CD14-positive monocyte (primary cell): ENCODE measurements around the gene PCDHA13. TPM values are rescaled to one million over a fixed set of nuclear protein-coding genes. Genes with fewer than 3 reads are reported as not detected.
"Not testable (repeated sequence)": the region's sequence is repeated elsewhere in the genome, so short reads cannot be mapped to it uniquely, and the experiment has no call there.

Experiments used
- DNase-seq, 3 donors: peaks; one replicate each; pipeline ENCODE4 v3.0.0-alpha.2; 2011 to 2022
- H2AFZ ChIP-seq: 2 replicates; pipeline ENCODE4 v1.6.0; 2012; ENCODE audit warnings: mild to moderate bottlenecking, low read depth, low read length, inconsistent platforms; ENCODE audit not compliant: insufficient read depth, poor library complexity, severe bottlenecking
- H3K27ac ChIP-seq, 2 donors: 1 replicate in 1 of 2; 2 replicates in 1 of 2; pipeline ENCODE4 v1.5.1; 2012 to 2013; ENCODE audit warnings: low read length in 2 of 2, control low read depth in 1 of 2, inconsistent platforms in 1 of 2, low read depth in 1 of 2, mild to moderate bottlenecking in 1 of 2
- H3K27me3 ChIP-seq, 2 donors: one replicate each; pipeline versions ENCODE4 v1.6.0 to v1.6.1; 2011 to 2013; ENCODE audit warnings: low read length in 2 of 2; ENCODE audit not compliant: control insufficient read depth in 2 of 2, insufficient read depth in 2 of 2
- H3K36me3 ChIP-seq, 2 donors: replicated peaks in 1 of 2; 1 replicate in 1 of 2; 2 replicates in 1 of 2; pipeline versions ENCODE4 v1.5.1 to v1.6.1; 2012 to 2013; ENCODE audit warnings: low read length in 2 of 2, control low read depth in 1 of 2, inconsistent platforms in 1 of 2, mild to moderate bottlenecking in 1 of 2; ENCODE audit not compliant: insufficient read depth in 2 of 2, control insufficient read depth in 1 of 2
- H3K4me1 ChIP-seq, 2 donors: 1 replicate in 1 of 2; 2 replicates in 1 of 2; pipeline versions ENCODE4 v1.5.1 to v1.6.1; 2012 to 2013; ENCODE audit warnings: low read length in 2 of 2, control low read depth in 1 of 2, inconsistent platforms in 1 of 2, mild to moderate bottlenecking in 1 of 2, moderate library complexity in 1 of 2; ENCODE audit not compliant: insufficient read depth in 2 of 2, control insufficient read depth in 1 of 2
- H3K4me2 ChIP-seq: replicated peaks from 2 replicates; pipeline ENCODE3; 2012; ENCODE audit warnings: low read length, moderate library complexity, mild to moderate bottlenecking; ENCODE audit not compliant: poor library complexity, severe bottlenecking; ENCODE audit errors: extremely low read depth
- H3K4me3 ChIP-seq, 3 experiments: fragments of 200-600 bp in 1 of 3; sonication (generic) in 1 of 3; replicated peaks in 1 of 3; 1 replicate in 2 of 3; 2 replicates in 1 of 3; pipeline ENCODE4 v1.5.1; 2011 to 2013; ENCODE audit warnings: low read length in 3 of 3, mild to moderate bottlenecking in 3 of 3, control low read depth in 2 of 3, low read depth in 2 of 3, inconsistent platforms in 1 of 3, moderate library complexity in 1 of 3
- H3K79me2 ChIP-seq: 2 replicates; pipeline ENCODE4 v1.6.0; 2012; ENCODE audit warnings: mild to moderate bottlenecking, control low read depth, inconsistent platforms, low read length, moderate library complexity; ENCODE audit not compliant: insufficient read depth
- H3K9ac ChIP-seq: 2 replicates; pipeline ENCODE4 v1.6.0; 2017; ENCODE audit warnings: low read length, mild to moderate bottlenecking; ENCODE audit not compliant: insufficient read depth, poor library complexity, severe bottlenecking
- H3K9me3 ChIP-seq, 2 donors: replicated peaks in 1 of 2; 1 replicate in 1 of 2; 2 replicates in 1 of 2; pipeline versions ENCODE4 v1.5.1 to v1.6.1; 2012 to 2013; ENCODE audit warnings: low read length in 2 of 2, control low read depth in 1 of 2; ENCODE audit not compliant: control insufficient read depth in 1 of 2, insufficient read depth in 1 of 2
- H4K20me1 ChIP-seq: 2 replicates; pipeline ENCODE4 v1.6.0; 2012; ENCODE audit warnings: mild to moderate bottlenecking, low read length, control low read depth, moderate library complexity; ENCODE audit not compliant: insufficient read depth
- H3K27ac Mint-ChIP-seq, 7 donors: one replicate each; pipeline ENCODE4 v1.8.0; 2020; ENCODE audit warnings: mild to moderate bottlenecking in 7 of 7, mixed read lengths in 7 of 7, moderate library complexity in 6 of 7, inconsistent platforms in 2 of 7
- H3K27me3 Mint-ChIP-seq, 3 donors: one replicate each; pipeline ENCODE4 v1.8.0; 2021 to 2022; ENCODE audit warnings: low read depth in 3 of 3, mild to moderate bottlenecking in 3 of 3, mixed read lengths in 3 of 3, moderate library complexity in 3 of 3, inconsistent platforms in 1 of 3
- H3K36me3 Mint-ChIP-seq, 2 donors: one replicate each; pipeline ENCODE4 v1.8.0; 2020; ENCODE audit warnings: mixed read lengths in 2 of 2, inconsistent platforms in 1 of 2, mild to moderate bottlenecking in 1 of 2
- H3K4me1 Mint-ChIP-seq: one replicate; pipeline ENCODE4 v1.8.0; 2020; ENCODE audit warnings: mild to moderate bottlenecking, mixed read lengths
- H3K4me3 Mint-ChIP-seq, 2 donors: one replicate each; pipeline ENCODE4 v1.8.0; 2020; ENCODE audit warnings: mild to moderate bottlenecking in 2 of 2, mixed read lengths in 2 of 2, moderate library complexity in 1 of 2
- H3K9me3 Mint-ChIP-seq, 7 donors: one replicate each; pipeline ENCODE4 v1.8.0; 2020 to 2022; ENCODE audit warnings: mixed read lengths in 7 of 7, mild to moderate bottlenecking in 6 of 7, moderate library complexity in 6 of 7, inconsistent platforms in 2 of 7
- CTCF ChIP-seq: fragments of 200-600 bp; IDR thresholded peaks from one replicate; pipeline ENCODE4 v1.8.0; 2022; ENCODE audit warnings: antibody characterized with exemption, mild to moderate bottlenecking
- WGBS: methylation state at CpG from one replicate; pipeline ENCODE4 v1.1.5; 2013; ENCODE audit warnings: missing lambda C conversion rate; ENCODE audit not compliant: insufficient coverage; 5-methylcytosine and 5-hydroxymethylcytosine counted together
- intact Hi-C, 2 donors: fragments of 100-400 bp; cut with micrococcal nuclease; formaldehyde crosslinking; loops; one replicate each; pipeline versions ENCODE4 v1.15.0 to v1.15.1; 2023
- polyA plus RNA-seq, 3 donors: library from polyadenylated mRNA; depleted of rRNA in 1 of 3; unstranded in 2 of 3; stranded (reverse) in 1 of 3; fragments of 300-500 nt in 2 of 3; fragments of >200 nt in 1 of 3; fragmentation: Illumina TruSeq in 2 of 3; gene quantifications; 1 replicate in 2 of 3; 2 replicates in 1 of 3; pipeline ENCODE4 v1.2.3, GENCODE V29; 2012 to 2021

The PCDHA13 gene
- polyA plus RNA-seq, 3 donors: not detected

- H3K36me3 Mint-ChIP-seq: no peaks in the 10 kb centered on the region
- Histone ChIP-seq H3K79me2 (no peaks in the 10 kb centered on the region), H3K4me1 (no peaks in the 10 kb centered on the region), H3K27ac (no peak overlapping the region), H3K9me3 (peaks cover 31 to 54% of the 10 kb centered on the region in 2 donors), H3K4me3 (no peak overlapping the region), H4K20me1 (no peaks in the 10 kb centered on the region), H3K4me2 (no peak overlapping the region), H3K9ac (no peak overlapping the region), H3K36me3 (no peaks in the 10 kb centered on the region), H3K27me3 (peaks cover 0 to 3% of the 10 kb centered on the region in 2 donors), H2AFZ (no peak overlapping the region)
- intact Hi-C loops: no loop called here
- peaks cover 4 to 20% (median 7%) of the 10 kb centered on the region in 3 donors for H3K27me3 Mint-ChIP-seq
- H3K9me3 Mint-ChIP-seq: peaks cover 24 to 49% (median 32%) of the 10 kb centered on the region in 7 donors
- 49% methylated on average over 84 of the region's 87 CpGs for WGBS
- TF ChIP-seq CTCF: no peak
- no peak for DNase-seq
- H3K4me3 Mint-ChIP-seq: peak overlapping the region in 1 of 2 donors; percentile 7
- no peaks in the 10 kb centered on the region for H3K4me1 Mint-ChIP-seq
- H3K27ac Mint-ChIP-seq: no peak overlapping the region
Observed at GRCh38 chr5:140842798-140843733, 38.9 kb upstream of the PCDHA13 start.

- H2AFZ ChIP-seq, intact Hi-C loops, H3K4me1 Mint-ChIP-seq, H3K4me3 ChIP-seq, H4K20me1 ChIP-seq, H3K4me1 ChIP-seq, H3K27me3 ChIP-seq, H3K36me3 Mint-ChIP-seq, H3K27ac ChIP-seq, H3K27me3 Mint-ChIP-seq, H3K36me3 ChIP-seq, DNase-seq, H3K4me2 ChIP-seq, H3K79me2 ChIP-seq, H3K9ac ChIP-seq: not testable (repeated sequence)
- peak within 1 kb of the TSS in 1 of 7 donors; percentile 41 for H3K27ac Mint-ChIP-seq
- peak within 1 kb of the TSS in 1 of 2 donors; percentile 3 for H3K4me3 Mint-ChIP-seq
- peaks cover 32 to 43% of the 10 kb centered on the region in 2 donors for H3K9me3 ChIP-seq
- WGBS: 26% methylated on average over 22 of the region's 48 CpGs
- H3K9me3 Mint-ChIP-seq: peaks cover 19 to 48% (median 24%) of the 10 kb centered on the region in 7 donors
Observed at GRCh38 chr5:140848139-140849102, 33.5 kb upstream of the PCDHA13 start, which contains the start of gene PCDHA9. Gene PCDHA9, plus strand, starts transcription at chr5:140848382. Its CDS starts 114 bp downstream, at chr5:140848496.

GRCh38 chr5:140849831-140850634 is 31.9 kb upstream of the PCDHA13 start:
- H3K27me3 ChIP-seq, H3K4me3 ChIP-seq, H3K36me3 ChIP-seq, H3K79me2 ChIP-seq, H3K27ac Mint-ChIP-seq, H3K36me3 Mint-ChIP-seq, intact Hi-C loops, H3K4me2 ChIP-seq, H3K4me1 ChIP-seq, H2AFZ ChIP-seq, DNase-seq, H3K4me3 Mint-ChIP-seq, H3K27ac ChIP-seq, H3K9ac ChIP-seq, H3K4me1 Mint-ChIP-seq, H4K20me1 ChIP-seq, H3K27me3 Mint-ChIP-seq: not testable (repeated sequence)
- 46% methylated on average over 101 of the region's 101 CpGs for WGBS
- peaks cover 19 to 51% (median 24%) of the 10 kb centered on the region in 7 donors for H3K9me3 Mint-ChIP-seq
- peaks cover 31 to 45% of the 10 kb centered on the region in 2 donors for H3K9me3 ChIP-seq
